Measurements from ENCODE around the gene GTPBP4. TPM values are rescaled to one million over a fixed set of nuclear protein-coding genes. Genes with fewer than 3 reads are reported as not detected.
A peak's percentile ranks its signal among the peaks of the same experiment; 100 is the strongest.

The GTPBP4 gene
- total and polyA plus RNA-seq, 9 of the 15 experiments (the other 6 are each of a cell fraction or from before 2014, with no cell fraction given) = 79.0 to 155 (median 128) TPM

- no peak for TF ChIP-seq CUX1 (CRISPR knock-in tag; IDR thresholded peaks at IDR 0.05)
- TF ChIP-seq ZNF277 (CRISPR knock-in tag; IDR thresholded peaks at IDR 0.05; ENCODE audit: borderline replicate concordance) = no peak
- TF ChIP-seq PCBP2 (IDR thresholded peaks at IDR 0.05; ENCODE audit: low read depth, low read length, poor library complexity, severe bottlenecking) = no peak
- no peak for TF ChIP-seq PTRF (tag; IDR thresholded peaks at IDR 0.05)
- no peak for TF ChIP-seq ZNF311 (CRISPR knock-in tag; IDR thresholded peaks at IDR 0.05)
- TF ChIP-seq, protein P1, sequence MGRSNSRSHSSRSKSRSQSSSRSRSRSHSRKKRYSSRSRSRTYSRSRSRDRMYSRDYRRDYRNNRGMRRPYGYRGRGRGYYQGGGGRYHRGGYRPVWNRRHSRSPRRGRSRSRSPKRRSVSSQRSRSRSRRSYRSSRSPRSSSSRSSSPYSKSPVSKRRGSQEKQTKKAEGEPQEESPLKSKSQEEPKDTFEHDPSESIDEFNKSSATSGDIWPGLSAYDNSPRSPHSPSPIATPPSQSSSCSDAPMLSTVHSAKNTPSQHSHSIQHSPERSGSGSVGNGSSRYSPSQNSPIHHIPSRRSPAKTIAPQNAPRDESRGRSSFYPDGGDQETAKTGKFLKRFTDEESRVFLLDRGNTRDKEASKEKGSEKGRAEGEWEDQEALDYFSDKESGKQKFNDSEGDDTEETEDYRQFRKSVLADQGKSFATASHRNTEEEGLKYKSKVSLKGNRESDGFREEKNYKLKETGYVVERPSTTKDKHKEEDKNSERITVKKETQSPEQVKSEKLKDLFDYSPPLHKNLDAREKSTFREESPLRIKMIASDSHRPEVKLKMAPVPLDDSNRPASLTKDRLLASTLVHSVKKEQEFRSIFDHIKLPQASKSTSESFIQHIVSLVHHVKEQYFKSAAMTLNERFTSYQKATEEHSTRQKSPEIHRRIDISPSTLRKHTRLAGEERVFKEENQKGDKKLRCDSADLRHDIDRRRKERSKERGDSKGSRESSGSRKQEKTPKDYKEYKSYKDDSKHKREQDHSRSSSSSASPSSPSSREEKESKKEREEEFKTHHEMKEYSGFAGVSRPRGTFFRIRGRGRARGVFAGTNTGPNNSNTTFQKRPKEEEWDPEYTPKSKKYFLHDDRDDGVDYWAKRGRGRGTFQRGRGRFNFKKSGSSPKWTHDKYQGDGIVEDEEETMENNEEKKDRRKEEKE (IDR thresholded peaks at IDR 0.05; ENCODE audit: borderline replicate concordance in 1 of 2, control insufficient read depth in 1 of 2, low read depth in 2 of 2, low read length in 1 of 2) = no peak
- peak; percentile 55; the same call in 1 of the 2 replicates for TF ChIP-seq MED1 (CRISPR knock-in tag; IDR thresholded peaks at IDR 0.05; ENCODE audit: borderline replicate concordance)
- TF ChIP-seq HOMEZ (CRISPR knock-in tag; IDR thresholded peaks at IDR 0.05) = no peak
- peak; percentile 39 to 85 (median 79) for TF ChIP-seq YY1 (IDR thresholded peaks at IDR 0.05; ENCODE audit: borderline replicate concordance in 1 of 3, control insufficient read depth in 1 of 3, extremely low read depth in 1 of 3, insufficient read depth in 3 of 3, insufficient read length in 1 of 3, insufficient replicate concordance in 2 of 3, low read depth in 1 of 3, low read length in 2 of 3)
These were observed 68.3 kb downstream of the GTPBP4 start, which contains the start of gene WDR37 (continued) for GRCh38 chr10:1056326-1057105.

All from K562 (cell line).